ENCODE measurements around the gene KDM5B.

DNA sequence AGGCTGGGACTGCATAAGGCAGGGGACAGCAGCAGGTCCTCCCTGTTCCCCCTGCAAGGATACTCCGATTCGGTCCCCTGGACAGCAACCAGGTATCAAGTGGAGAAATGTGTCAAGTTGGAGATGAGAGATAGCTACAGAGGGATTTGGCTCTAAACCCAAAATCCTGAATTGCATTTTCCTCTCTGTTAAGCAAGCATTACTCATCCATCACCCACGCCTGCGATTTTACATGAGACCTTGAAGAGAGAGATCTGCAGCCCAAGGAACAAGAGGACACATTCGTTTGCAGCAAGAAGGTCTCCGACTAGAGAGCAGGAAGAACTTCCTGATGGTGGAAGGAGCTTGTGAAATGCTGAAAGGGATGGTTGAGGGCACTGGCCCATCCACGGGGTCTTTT lies 119.8 kb downstream of the KDM5B start:
- TF ChIP-seq, protein P1, sequence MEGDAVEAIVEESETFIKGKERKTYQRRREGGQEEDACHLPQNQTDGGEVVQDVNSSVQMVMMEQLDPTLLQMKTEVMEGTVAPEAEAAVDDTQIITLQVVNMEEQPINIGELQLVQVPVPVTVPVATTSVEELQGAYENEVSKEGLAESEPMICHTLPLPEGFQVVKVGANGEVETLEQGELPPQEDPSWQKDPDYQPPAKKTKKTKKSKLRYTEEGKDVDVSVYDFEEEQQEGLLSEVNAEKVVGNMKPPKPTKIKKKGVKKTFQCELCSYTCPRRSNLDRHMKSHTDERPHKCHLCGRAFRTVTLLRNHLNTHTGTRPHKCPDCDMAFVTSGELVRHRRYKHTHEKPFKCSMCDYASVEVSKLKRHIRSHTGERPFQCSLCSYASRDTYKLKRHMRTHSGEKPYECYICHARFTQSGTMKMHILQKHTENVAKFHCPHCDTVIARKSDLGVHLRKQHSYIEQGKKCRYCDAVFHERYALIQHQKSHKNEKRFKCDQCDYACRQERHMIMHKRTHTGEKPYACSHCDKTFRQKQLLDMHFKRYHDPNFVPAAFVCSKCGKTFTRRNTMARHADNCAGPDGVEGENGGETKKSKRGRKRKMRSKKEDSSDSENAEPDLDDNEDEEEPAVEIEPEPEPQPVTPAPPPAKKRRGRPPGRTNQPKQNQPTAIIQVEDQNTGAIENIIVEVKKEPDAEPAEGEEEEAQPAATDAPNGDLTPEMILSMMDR (IDR thresholded peaks at IDR 0.05): no peak
- TF ChIP-seq EP300 (IDR thresholded peaks at IDR 0.05) (no peak), POLR2AphosphoS5 (IDR thresholded peaks at IDR 0.05) (no peak)
